ENCODE results near the gene EIPR1.

EIPR1 gene

DNA sequence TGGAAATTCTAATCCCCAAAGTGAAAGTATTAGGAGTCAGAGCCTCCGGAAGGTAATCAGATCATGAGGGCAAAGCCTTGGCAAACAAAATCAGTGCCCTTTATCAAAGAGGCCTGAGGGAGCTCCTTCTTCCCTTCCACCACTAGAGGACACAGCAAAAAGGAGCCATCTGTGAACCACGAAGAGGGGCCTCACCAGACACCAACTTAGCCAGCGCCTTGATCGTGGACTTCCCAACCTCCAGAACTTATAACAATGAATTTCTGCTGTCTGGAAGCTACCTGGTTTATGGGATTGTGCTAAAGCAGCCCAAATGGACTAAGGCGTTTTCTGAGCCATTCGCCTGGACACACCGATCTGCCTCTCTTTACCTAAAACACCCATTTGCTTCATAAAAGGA, 133.1 kb downstream of the EIPR1 start:
- Histone ChIP-seq H3K27ac (ENCODE audit: low read depth, low read length, severe bottlenecking) (no peak overlapping the region), H3K4me3 (ENCODE audit: extremely low read depth, insufficient read depth, low read length, poor library complexity, severe bottlenecking) (no peak overlapping the region), H3K36me3 (ENCODE audit: control insufficient read depth, insufficient read depth, low read length) (no peaks in the 10 kb centered on the region), H3K9me3 (ENCODE audit: control insufficient read depth, low read length) (no peaks in the 10 kb centered on the region), H3K4me1 (ENCODE audit: control insufficient read depth, insufficient read depth, low read length, poor library complexity, severe bottlenecking) (no peaks in the 10 kb centered on the region)
- WGBS, 2 experiments (ENCODE audit: insufficient coverage in 2 of 2) = 88 to 100% methylated on average over 4 of the region's 7 CpGs

- Histone ChIP-seq H3K9me3 (ENCODE audit: control insufficient read depth, low read length) (no peaks in the 10 kb centered on the region), H3K27ac (ENCODE audit: low read depth, low read length, severe bottlenecking) (no peak overlapping the region), H3K36me3 (ENCODE audit: control insufficient read depth, insufficient read depth, low read length) (no peaks in the 10 kb centered on the region), H3K4me3 (ENCODE audit: extremely low read depth, insufficient read depth, low read length, poor library complexity, severe bottlenecking) (no peak overlapping the region), H3K4me1 (ENCODE audit: control insufficient read depth, insufficient read depth, low read length, poor library complexity, severe bottlenecking) (no peaks in the 10 kb centered on the region)
- 64 to 98% methylated on average over 4 to 6 of the region's 6 CpGs for WGBS, 2 experiments (ENCODE audit: insufficient coverage in 2 of 2)
Observed at GRCh38 chr2:3243804-3244203, 133.8 kb downstream of the EIPR1 start.

GRCh38 chr2:3242747-3243369, 134.8 kb downstream of the EIPR1 start:
- Histone ChIP-seq H3K4me1 (ENCODE audit: control insufficient read depth, insufficient read depth, low read length, poor library complexity, severe bottlenecking) (no peaks in the 10 kb centered on the region), H3K27ac (ENCODE audit: low read depth, low read length, severe bottlenecking) (no peak overlapping the region), H3K4me3 (ENCODE audit: extremely low read depth, insufficient read depth, low read length, poor library complexity, severe bottlenecking) (no peak overlapping the region), H3K9me3 (ENCODE audit: control insufficient read depth, low read length) (no peaks in the 10 kb centered on the region), H3K36me3 (ENCODE audit: control insufficient read depth, insufficient read depth, low read length) (no peaks in the 10 kb centered on the region)
- WGBS, 2 experiments (ENCODE audit: insufficient coverage in 2 of 2) = 91 to 96% methylated on average over 5 to 7 of the region's 9 CpGs

DNA sequence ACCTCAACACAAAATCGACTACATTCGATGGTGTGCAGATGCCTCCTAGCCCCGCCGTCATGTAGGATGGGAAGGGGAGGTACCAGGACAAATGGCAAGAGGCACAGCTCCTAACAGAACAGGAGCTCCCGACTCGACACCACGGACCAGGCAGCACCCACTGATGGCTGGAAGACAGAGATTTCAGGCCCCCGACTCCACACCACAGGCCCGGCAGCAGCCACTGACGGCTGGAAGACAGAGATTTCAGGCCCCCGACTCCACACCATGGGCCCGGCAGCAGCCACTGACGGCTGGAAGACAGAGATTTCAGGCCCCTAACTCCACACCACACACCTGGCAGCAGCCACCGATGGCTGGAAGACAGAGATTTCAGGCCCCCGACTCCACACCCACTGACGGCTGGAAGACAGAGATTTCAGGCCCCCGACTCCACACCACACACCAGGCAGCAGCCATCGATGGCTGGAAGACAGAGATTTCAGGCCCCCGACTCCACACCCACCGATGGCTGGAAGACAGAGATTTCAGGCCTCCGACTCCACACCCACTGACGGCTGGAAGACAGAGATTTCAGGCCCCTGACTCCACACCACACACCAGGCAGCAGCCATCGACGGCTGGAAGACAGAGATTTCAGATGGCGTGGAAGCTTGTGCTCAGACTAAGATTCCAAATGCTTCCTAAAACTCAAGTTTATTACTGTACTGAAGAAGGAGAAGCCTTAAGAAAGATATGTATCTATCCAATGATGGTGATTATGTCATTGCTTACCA, 135.5 kb downstream of the EIPR1 start:
- no peaks in the 10 kb centered on the region for H3K4me1 ChIP-seq (ENCODE audit: control insufficient read depth, insufficient read depth, low read length, poor library complexity, severe bottlenecking)
- H3K36me3 ChIP-seq (ENCODE audit: control insufficient read depth, insufficient read depth, low read length) = no peaks in the 10 kb centered on the region
- no peaks in the 10 kb centered on the region for H3K9me3 ChIP-seq (ENCODE audit: control insufficient read depth, low read length)
- no peak overlapping the region for H3K4me3 ChIP-seq (ENCODE audit: extremely low read depth, insufficient read depth, low read length, poor library complexity, severe bottlenecking)
- no peak overlapping the region for H3K27ac ChIP-seq (ENCODE audit: low read depth, low read length, severe bottlenecking)
- 96% methylated on average over 4 to 5 of the region's 25 CpGs for WGBS, 2 experiments (ENCODE audit: insufficient coverage in 2 of 2)

GRCh38 chr2:3238951-3239841, 138.4 kb downstream of the EIPR1 start:
- WGBS, 2 experiments (ENCODE audit: insufficient coverage in 2 of 2) = 80% methylated on average over 13 to 18 of the region's 21 CpGs
- Histone ChIP-seq H3K27ac (ENCODE audit: low read depth, low read length, severe bottlenecking) (no peak overlapping the region), H3K36me3 (ENCODE audit: control insufficient read depth, insufficient read depth, low read length) (no peaks in the 10 kb centered on the region), H3K4me1 (ENCODE audit: control insufficient read depth, insufficient read depth, low read length, poor library complexity, severe bottlenecking) (no peaks in the 10 kb centered on the region), H3K4me3 (ENCODE audit: extremely low read depth, insufficient read depth, low read length, poor library complexity, severe bottlenecking) (no peak overlapping the region), H3K9me3 (ENCODE audit: control insufficient read depth, low read length) (no peaks in the 10 kb centered on the region)

GRCh38 chr2:3236300-3237045, 141.1 kb downstream of the EIPR1 start:
- WGBS, 2 experiments (ENCODE audit: insufficient coverage in 2 of 2) = 91% methylated on average over 9 to 12 of the region's 12 CpGs
- Histone ChIP-seq H3K27ac (ENCODE audit: low read depth, low read length, severe bottlenecking) (no peak overlapping the region), H3K9me3 (ENCODE audit: control insufficient read depth, low read length) (no peaks in the 10 kb centered on the region), H3K36me3 (ENCODE audit: control insufficient read depth, insufficient read depth, low read length) (peaks cover 3% of the 10 kb centered on the region), H3K4me1 (ENCODE audit: control insufficient read depth, insufficient read depth, low read length, poor library complexity, severe bottlenecking) (no peaks in the 10 kb centered on the region), H3K4me3 (ENCODE audit: extremely low read depth, insufficient read depth, low read length, poor library complexity, severe bottlenecking) (no peak overlapping the region)

- Histone ChIP-seq H3K36me3 (ENCODE audit: control insufficient read depth, insufficient read depth, low read length) (peaks cover 3% of the 10 kb centered on the region), H3K4me3 (ENCODE audit: extremely low read depth, insufficient read depth, low read length, poor library complexity, severe bottlenecking) (no peak overlapping the region), H3K4me1 (ENCODE audit: control insufficient read depth, insufficient read depth, low read length, poor library complexity, severe bottlenecking) (no peaks in the 10 kb centered on the region), H3K27ac (ENCODE audit: low read depth, low read length, severe bottlenecking) (no peak overlapping the region), H3K9me3 (ENCODE audit: control insufficient read depth, low read length) (no peaks in the 10 kb centered on the region)
- 100% methylated on average over 1 of the region's 2 CpGs; no CpG with 5 or more reads in 1 of the 2 experiments for WGBS, 2 experiments (ENCODE audit: insufficient coverage in 2 of 2)
Observed at GRCh38 chr2:3233877-3234276, 143.7 kb downstream of the EIPR1 start.

DNA sequence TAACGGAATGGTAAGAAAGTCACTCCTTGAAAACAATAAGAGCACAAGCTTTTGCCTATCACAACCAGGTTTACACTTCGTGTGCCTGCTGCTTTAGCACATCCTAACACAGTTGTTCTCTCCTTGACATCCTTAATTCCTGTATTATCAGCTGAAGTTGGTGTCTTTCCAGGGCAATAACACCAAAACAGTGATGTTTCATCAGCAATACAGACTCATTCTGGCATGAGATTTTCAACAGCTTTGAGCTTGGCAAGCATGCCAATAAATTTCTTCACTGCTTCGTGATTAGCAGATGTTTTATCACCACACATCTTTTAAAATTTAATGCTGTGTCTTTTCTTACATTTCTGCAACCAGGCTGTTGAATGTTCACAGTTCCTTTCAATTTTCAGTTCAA, 148.4 kb downstream of the EIPR1 start:
- 91 to 97% methylated on average over 3 of the region's 3 CpGs for WGBS, 2 experiments (ENCODE audit: insufficient coverage in 2 of 2)
- Histone ChIP-seq H3K4me1 (ENCODE audit: control insufficient read depth, insufficient read depth, low read length, poor library complexity, severe bottlenecking) (no peaks in the 10 kb centered on the region), H3K36me3 (ENCODE audit: control insufficient read depth, insufficient read depth, low read length) (peaks cover 3% of the 10 kb centered on the region), H3K4me3 (ENCODE audit: extremely low read depth, insufficient read depth, low read length, poor library complexity, severe bottlenecking) (no peak overlapping the region), H3K27ac (ENCODE audit: low read depth, low read length, severe bottlenecking) (no peak overlapping the region), H3K9me3 (ENCODE audit: control insufficient read depth, low read length) (no peaks in the 10 kb centered on the region)

DNA sequence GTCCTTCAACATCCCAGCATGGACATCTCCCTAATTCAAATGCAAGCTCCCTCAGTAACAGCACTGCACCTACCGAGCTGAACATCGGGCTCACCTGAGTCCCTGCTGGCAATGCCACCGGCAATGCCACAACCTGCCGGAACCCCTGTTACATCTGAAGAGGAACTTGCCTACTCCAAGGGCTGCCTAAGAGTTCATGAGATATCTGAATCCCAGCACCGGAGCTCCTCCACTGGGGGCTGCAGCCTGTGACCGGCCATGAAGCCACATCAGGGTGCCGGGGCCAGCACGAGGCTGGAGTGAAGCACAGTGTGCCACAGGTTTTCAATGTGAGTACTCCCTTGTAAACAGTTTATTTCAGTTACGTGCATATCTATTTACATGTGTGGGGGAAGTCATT, 152.9 kb downstream of the EIPR1 start:
- H3K4me1 ChIP-seq (ENCODE audit: control insufficient read depth, insufficient read depth, low read length, poor library complexity, severe bottlenecking) = no peaks in the 10 kb centered on the region
- no peaks in the 10 kb centered on the region for H3K36me3 ChIP-seq (ENCODE audit: control insufficient read depth, insufficient read depth, low read length)
- H3K4me3 ChIP-seq (ENCODE audit: extremely low read depth, insufficient read depth, low read length, poor library complexity, severe bottlenecking) = no peak overlapping the region
- H3K9me3 ChIP-seq (ENCODE audit: control insufficient read depth, low read length) = peaks cover 6% of the 10 kb centered on the region
- 74 to 76% methylated on average over 6 to 7 of the region's 9 CpGs for WGBS, 2 experiments (ENCODE audit: insufficient coverage in 2 of 2)
- no peak overlapping the region for H3K27ac ChIP-seq (ENCODE audit: low read depth, low read length, severe bottlenecking)

Measured in mesodermal cell (in vitro differentiated cells).